Naive thymus-derived CD4-positive, alpha-beta T cell (primary cell): ENCODE measurements around the gene BCCIP. TPM values are rescaled to one million over a fixed set of nuclear protein-coding genes. Genes with fewer than 3 reads are reported as not detected.

Source experiments
- ATAC-seq: fragments of 150-1000 bp; cut with Tn5 transposase; 2 replicates; pipeline ENCODE4 v1.10.0; 2021; ENCODE audit warnings: mild to moderate bottlenecking, moderate library complexity
- CTCF ChIA-PET: fragments of 350-600 bp; sonication (Branson Sonifier 250); formaldehyde crosslinking; loops from one replicate; lab custom pipeline; 2021; ENCODE audit warnings: antibody characterized with exemption; lab: Charles Lee
- POLR2A ChIA-PET: fragments of 350-600 bp; sonication (Branson Sonifier 250); formaldehyde crosslinking; loops from one replicate; lab custom pipeline; 2021; ENCODE audit warnings: antibody characterized with exemption, inconsistent platforms; lab: Charles Lee
- DNase-seq, 9 donors: peaks; one replicate each; pipeline versions ENCODE4 v3.0.0 to v3.0.0-alpha.2; 2020 to 2022; ENCODE audit warnings: mixed read lengths in 1 of 9
- H3K27ac ChIP-seq: one replicate; pipeline ENCODE4 v1.7.0; 2013; ENCODE audit warnings: mild to moderate bottlenecking, low read depth, low read length, moderate library complexity
- H3K27me3 ChIP-seq, 2 donors: one replicate each; pipeline ENCODE4 v1.7.0; 2013; ENCODE audit warnings: low read length in 2 of 2, mild to moderate bottlenecking in 2 of 2, moderate library complexity in 2 of 2; ENCODE audit not compliant: control insufficient read depth in 2 of 2, insufficient read depth in 2 of 2
- H3K36me3 ChIP-seq, 3 experiments: 1 replicate in 2 of 3; 2 replicates in 1 of 3; pipeline ENCODE4 v1.7.0; 2013; ENCODE audit warnings: low read length in 3 of 3, mild to moderate bottlenecking in 3 of 3, moderate library complexity in 1 of 3; ENCODE audit not compliant: insufficient read depth in 3 of 3, control insufficient read depth in 2 of 3
- H3K4me1 ChIP-seq, 2 donors: one replicate each; pipeline ENCODE4 v1.7.0; 2013; ENCODE audit warnings: low read length in 2 of 2, mild to moderate bottlenecking in 2 of 2, moderate library complexity in 1 of 2; ENCODE audit not compliant: control insufficient read depth in 2 of 2, insufficient read depth in 2 of 2
- H3K4me3 ChIP-seq: 2 replicates; pipeline ENCODE4 v1.7.0; 2013; ENCODE audit warnings: mild to moderate bottlenecking, low read length
- H3K9me3 ChIP-seq, 3 experiments: 1 replicate in 2 of 3; 2 replicates in 1 of 3; pipeline ENCODE4 v1.7.0; 2013; ENCODE audit warnings: low read length in 3 of 3; ENCODE audit not compliant: control insufficient read depth in 2 of 3
- H3K27ac Mint-ChIP-seq, 9 donors: one replicate each; pipeline ENCODE4 v1.8.0; 2020 to 2022; ENCODE audit warnings: mixed read lengths in 9 of 9, mild to moderate bottlenecking in 8 of 9, moderate library complexity in 5 of 9, inconsistent platforms in 2 of 9
- H3K27me3 Mint-ChIP-seq, 5 donors: one replicate each; pipeline ENCODE4 v1.8.0; 2021 to 2022; ENCODE audit warnings: mixed read lengths in 5 of 5, mild to moderate bottlenecking in 1 of 5
- H3K36me3 Mint-ChIP-seq, 5 donors: one replicate each; pipeline ENCODE4 v1.8.0; 2020 to 2022; ENCODE audit warnings: mixed read lengths in 5 of 5, mild to moderate bottlenecking in 3 of 5, inconsistent platforms in 1 of 5
- H3K4me1 Mint-ChIP-seq, 7 donors: one replicate each; pipeline ENCODE4 v1.8.0; 2020 to 2022; ENCODE audit warnings: mixed read lengths in 7 of 7, mild to moderate bottlenecking in 3 of 7, inconsistent platforms in 1 of 7
- H3K4me3 Mint-ChIP-seq, 10 donors: one replicate each; pipeline ENCODE4 v1.8.0; 2020 to 2022; ENCODE audit warnings: mild to moderate bottlenecking in 10 of 10, mixed read lengths in 10 of 10, moderate library complexity in 6 of 10, inconsistent platforms in 2 of 10
- H3K9me3 Mint-ChIP-seq, 11 donors: one replicate each; pipeline ENCODE4 v1.8.0; 2020 to 2022; ENCODE audit warnings: mixed read lengths in 11 of 11, mild to moderate bottlenecking in 4 of 11, inconsistent platforms in 1 of 11, moderate library complexity in 1 of 11
- intact Hi-C, 2 donors: fragments of 100-400 bp; cut with micrococcal nuclease; formaldehyde crosslinking; loops; one replicate each; pipeline ENCODE4 v1.15.1; 2023
- polyA plus RNA-seq, 2 donors: library from polyadenylated mRNA; unstranded; fragments of 300-500 nt; fragmentation: Illumina TruSeq; gene quantifications; one replicate each; pipeline ENCODE4 v1.2.3, GENCODE V29; 2021
- total RNA-seq, 6 experiments: library from RNA in 5 of 6; stranded (reverse) in 5 of 6; gene quantifications; 1 replicate in 5 of 6; 2 replicates in 1 of 6; pipeline ENCODE4 v1.2.3 and lab custom pipeline; 2021 to 2026

Gene BCCIP
- total and polyA plus RNA-seq, 7 experiments from 2014 or later = 31.3 to 105 (median 48.8) TPM

DNA sequence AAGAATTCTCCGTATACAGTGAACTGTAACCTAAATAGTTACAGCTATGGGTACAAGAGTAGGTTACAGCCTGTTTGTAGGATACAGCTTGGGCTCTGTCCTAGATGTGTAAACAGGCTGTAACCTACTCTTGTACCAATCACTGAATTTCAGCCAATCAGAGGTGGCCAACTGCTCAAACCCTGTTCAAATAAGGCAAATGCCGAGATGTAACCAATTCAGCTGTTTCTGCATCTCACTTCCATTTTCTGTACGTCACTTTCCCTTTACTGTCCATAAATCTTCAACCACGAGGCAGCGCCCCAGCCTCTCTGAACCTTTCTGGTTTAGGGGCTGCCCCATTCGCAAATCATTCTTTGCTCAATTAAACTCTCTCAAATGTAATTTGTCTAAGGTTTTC, 39.4 kb upstream of the BCCIP start:
- H3K27me3 ChIP-seq = no peaks in the 10 kb centered on the region
- Mint-ChIP-seq H3K27me3 (peaks cover 0 to 2% (median 0%) of the 10 kb centered on the region in 5 donors), H3K27ac (no peak overlapping the region), H3K4me1 (peaks cover 4 to 21% (median 13%) of the 10 kb centered on the region in 7 donors), H3K4me3 (no peak overlapping the region), H3K9me3 (peaks cover 0 to 2% (median 0%) of the 10 kb centered on the region in 11 donors), H3K36me3 (peaks cover 0 to 28% (median 12%) of the 10 kb centered on the region in 5 donors)
- H3K4me3 ChIP-seq = no peak overlapping the region
- ChIA-PET CTCF (no interaction called here), POLR2A (no interaction called here)
- peaks cover 8% of the 10 kb centered on the region in 2 donors for H3K4me1 ChIP-seq
- intact Hi-C loops = no loop called here
- ATAC-seq = no peak
- H3K9me3 ChIP-seq = no peaks in the 10 kb centered on the region
- no peak for DNase-seq
- H3K27ac ChIP-seq = no peak overlapping the region
- peaks cover 0 to 9% (median 0%) of the 10 kb centered on the region in 3 experiments for H3K36me3 ChIP-seq

DNA sequence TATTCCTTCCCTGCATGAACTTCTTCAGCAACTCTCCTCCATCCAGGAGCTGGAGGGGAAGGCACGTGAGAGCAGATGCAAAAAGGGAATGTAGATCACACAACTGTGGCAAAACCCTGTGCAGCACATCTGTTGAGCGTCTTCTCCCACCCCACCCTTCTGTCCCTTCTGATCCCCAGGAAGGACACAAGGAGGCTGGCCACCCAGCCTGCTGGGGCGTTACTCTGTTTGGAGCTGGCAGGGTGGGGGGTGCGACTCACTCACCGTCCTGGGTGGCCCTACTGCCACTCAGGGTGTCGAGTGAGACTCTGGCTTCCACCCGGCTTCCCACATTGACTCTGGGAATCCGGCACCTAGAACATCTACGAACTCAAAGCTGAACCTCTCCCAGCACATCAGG, 37.6 kb upstream of the BCCIP start:
- Mint-ChIP-seq H3K27ac (no peak overlapping the region), H3K9me3 (no peaks in the 10 kb centered on the region), H3K27me3 (no peaks in the 10 kb centered on the region), H3K36me3 (peaks cover 1 to 38% (median 16%) of the 10 kb centered on the region in 5 donors), H3K4me3 (no peak overlapping the region), H3K4me1 (peaks cover 4 to 28% (median 17%) of the 10 kb centered on the region in 7 donors)
- H3K27ac ChIP-seq = no peak overlapping the region
- H3K4me3 ChIP-seq = no peak overlapping the region
- ATAC-seq (no peak), DNase-seq (no peak)
- POLR2A ChIA-PET = no interaction called here
- H3K27me3 ChIP-seq = no peaks in the 10 kb centered on the region
- peaks cover 0 to 17% (median 0%) of the 10 kb centered on the region in 3 experiments for H3K36me3 ChIP-seq
- H3K4me1 ChIP-seq = peaks cover 8% of the 10 kb centered on the region in 2 donors
- intact Hi-C loops = no loop called here
- CTCF ChIA-PET = no interaction called here
- H3K9me3 ChIP-seq = no peaks in the 10 kb centered on the region

GRCh38 chr10:125788156-125789034, 35.0 kb upstream of the BCCIP start:
- peaks cover 8% of the 10 kb centered on the region in 2 donors for H3K4me1 ChIP-seq
- no peak for DNase-seq
- no peaks in the 10 kb centered on the region for H3K9me3 ChIP-seq
- no peaks in the 10 kb centered on the region for H3K27me3 ChIP-seq
- ChIA-PET POLR2A (no interaction called here), CTCF (no interaction called here)
- H3K27ac ChIP-seq = peak overlapping the region; percentile 43
- Mint-ChIP-seq H3K4me1 (peaks cover 8 to 28% (median 17%) of the 10 kb centered on the region in 7 donors), H3K9me3 (no peaks in the 10 kb centered on the region), H3K36me3 (peaks cover 4 to 51% (median 20%) of the 10 kb centered on the region in 5 donors), H3K27me3 (no peaks in the 10 kb centered on the region), H3K4me3 (peak overlapping the region in 1 of 10 donors; percentile 25), H3K27ac (peak overlapping the region in 8 of 9 donors; percentile 31 to 76 (median 63))
- intact Hi-C loops = no loop called here
- ATAC-seq = peak; percentile 8
- H3K36me3 ChIP-seq = peaks cover 0 to 30% (median 0%) of the 10 kb centered on the region in 3 experiments
- H3K4me3 ChIP-seq = no peak overlapping the region

DNA sequence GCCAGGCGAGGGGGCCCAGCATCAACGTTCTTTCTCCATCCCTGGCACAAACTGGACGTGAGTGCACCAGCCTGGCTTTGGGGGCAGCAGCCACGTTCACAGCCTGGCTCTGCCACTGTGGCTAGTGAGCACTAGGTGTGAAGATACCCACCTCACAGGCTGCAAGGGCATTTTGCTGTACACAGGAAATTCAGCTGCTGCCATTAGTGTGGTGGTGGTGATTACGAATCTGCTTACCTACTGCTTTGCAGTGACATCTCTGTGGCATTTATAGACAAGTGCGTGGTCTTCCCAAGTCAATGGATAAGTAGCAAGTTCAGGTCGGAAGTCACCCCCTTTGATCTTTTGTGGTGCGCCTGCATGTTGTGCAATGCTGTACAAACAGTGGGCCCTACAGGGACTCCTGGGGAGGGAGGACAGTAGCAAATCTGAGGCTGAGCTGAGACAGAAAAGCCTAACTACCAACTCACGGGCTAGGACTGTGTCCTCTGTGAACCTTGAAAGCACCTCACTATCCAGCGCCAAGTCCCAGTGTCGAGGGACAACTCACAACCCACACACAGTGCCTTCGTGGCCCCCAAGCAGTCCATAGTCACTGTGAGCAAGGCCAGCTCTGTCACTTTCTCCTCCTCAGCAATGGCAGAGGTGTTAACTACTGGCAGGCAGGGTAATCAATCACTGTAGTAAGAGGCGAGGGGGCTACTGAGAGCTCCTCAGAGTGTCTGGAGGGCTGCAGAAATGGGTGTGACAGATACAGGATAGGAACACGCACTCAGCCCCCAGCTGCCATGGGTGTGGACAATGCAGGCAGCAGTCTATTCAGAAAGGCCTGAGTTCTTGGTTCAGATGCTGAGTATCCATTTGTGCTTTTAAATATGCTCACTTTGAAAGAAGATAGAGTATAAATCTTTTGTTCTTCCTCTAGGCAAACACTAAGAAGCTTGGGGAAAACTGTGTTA, 30.7 kb upstream of the BCCIP start:
- ChIA-PET CTCF (no interaction called here), POLR2A (no interaction called here)
- intact Hi-C loops = no loop called here
- ATAC-seq (peak; percentile 42), DNase-seq (no peak)
- Mint-ChIP-seq H3K9me3 (no peaks in the 10 kb centered on the region), H3K4me1 (peaks cover 6 to 22% (median 16%) of the 10 kb centered on the region in 7 donors), H3K36me3 (peaks cover 10 to 55% (median 21%) of the 10 kb centered on the region in 5 donors), H3K27me3 (no peaks in the 10 kb centered on the region), H3K4me3 (no peak overlapping the region), H3K27ac (peak overlapping the region in 2 of 9 donors; percentile 43 to 76)
- Histone ChIP-seq H3K36me3 (peaks cover 0 to 69% (median 0%) of the 10 kb centered on the region in 3 experiments), H3K27ac (no peak overlapping the region), H3K9me3 (no peaks in the 10 kb centered on the region), H3K4me3 (no peak overlapping the region), H3K27me3 (no peaks in the 10 kb centered on the region), H3K4me1 (peaks cover 8% of the 10 kb centered on the region in 2 donors)

DNA sequence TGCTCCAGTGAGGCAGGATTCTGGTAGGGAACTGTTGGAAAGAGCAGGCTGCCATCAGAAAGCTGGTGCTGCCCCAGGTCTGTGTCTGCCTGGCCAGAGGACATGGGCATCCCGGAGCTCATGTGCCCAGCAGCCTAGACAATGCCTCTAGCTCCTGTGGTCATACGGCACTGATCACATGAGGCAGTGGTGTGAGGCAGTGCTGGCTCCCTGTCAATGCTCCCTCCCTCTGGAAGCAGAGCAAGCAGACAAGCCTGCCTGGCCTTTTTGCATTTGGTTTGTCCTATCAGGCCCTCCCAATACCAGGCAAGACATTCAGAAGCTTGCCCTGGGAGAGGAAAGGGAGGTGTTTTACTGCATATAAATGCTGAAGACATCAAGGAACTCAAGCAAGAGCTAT, 28.2 kb upstream of the BCCIP start:
- no peak overlapping the region for H3K27ac ChIP-seq
- CTCF ChIA-PET = no interaction called here
- DNase-seq = no peak
- POLR2A ChIA-PET = no interaction called here
- Mint-ChIP-seq H3K27ac (no peak overlapping the region), H3K27me3 (no peaks in the 10 kb centered on the region), H3K4me3 (no peak overlapping the region), H3K4me1 (peaks cover 0 to 4% (median 2%) of the 10 kb centered on the region in 7 donors), H3K9me3 (no peaks in the 10 kb centered on the region), H3K36me3 (peaks cover 9 to 49% (median 19%) of the 10 kb centered on the region in 5 donors)
- H3K4me3 ChIP-seq = no peak overlapping the region
- H3K4me1 ChIP-seq = no peaks in the 10 kb centered on the region
- H3K27me3 ChIP-seq = no peaks in the 10 kb centered on the region
- H3K9me3 ChIP-seq = no peaks in the 10 kb centered on the region
- peaks cover 0 to 69% (median 0%) of the 10 kb centered on the region in 3 experiments for H3K36me3 ChIP-seq
- no peak for ATAC-seq
- intact Hi-C loops = no loop called here

DNA sequence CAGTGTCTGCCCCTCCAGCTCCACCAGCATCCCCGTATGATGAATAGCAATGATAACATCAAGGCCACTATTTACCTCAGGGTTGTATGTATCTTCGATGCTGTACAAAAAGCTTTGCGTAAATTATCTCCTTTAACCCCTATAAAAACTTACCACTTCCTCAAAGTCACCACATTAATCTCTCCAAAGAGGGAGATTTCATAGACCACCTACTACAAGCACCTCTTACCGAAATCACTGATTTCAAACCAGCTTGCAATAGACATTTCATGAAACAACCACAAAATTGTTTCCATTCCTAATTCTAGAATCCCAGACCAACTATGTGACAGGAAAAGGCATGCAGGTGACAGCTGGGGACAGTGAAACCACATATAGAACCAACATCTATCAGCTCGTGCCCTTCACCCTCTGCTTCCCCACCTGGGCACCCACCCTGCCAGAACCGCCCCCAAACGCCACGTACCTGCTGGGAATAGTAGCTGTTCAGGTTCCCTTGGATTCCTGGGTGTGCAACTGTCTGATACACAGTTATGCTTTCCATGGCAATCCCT, 27.6 kb upstream of the BCCIP start:
- Mint-ChIP-seq H3K27ac (peak overlapping the region in 2 of 9 donors; percentile 32 to 83), H3K4me1 (peaks cover 0 to 4% (median 0%) of the 10 kb centered on the region in 7 donors), H3K27me3 (no peaks in the 10 kb centered on the region), H3K9me3 (no peaks in the 10 kb centered on the region), H3K36me3 (peaks cover 9 to 50% (median 17%) of the 10 kb centered on the region in 5 donors), H3K4me3 (no peak overlapping the region)
- DNase-seq (no peak), ATAC-seq (no peak)
- intact Hi-C loops = no loop called here
- no peak overlapping the region for H3K4me3 ChIP-seq
- no peaks in the 10 kb centered on the region for H3K9me3 ChIP-seq
- POLR2A ChIA-PET = no interaction called here
- CTCF ChIA-PET = interaction anchor here (0.6 kb wide), 1 partner anchor 25 kb away, joined by 3 read pairs; no protein-coding TSS in a partner anchor
- H3K4me1 ChIP-seq = no peaks in the 10 kb centered on the region
- H3K27ac ChIP-seq = no peak overlapping the region
- no peaks in the 10 kb centered on the region for H3K27me3 ChIP-seq
- H3K36me3 ChIP-seq = peaks cover 0 to 69% (median 0%) of the 10 kb centered on the region in 3 experiments
